Naive thymus-derived CD4-positive, alpha-beta T cell (primary cell): ENCODE data around the gene ZFP91. TPM values are rescaled to one million over a fixed set of nuclear protein-coding genes. Genes with fewer than 3 reads are reported as not detected.

Experiments
- ATAC-seq: fragments of 150-1000 bp; cut with Tn5 transposase; 2 replicates; pipeline ENCODE4 v1.10.0; 2021; ENCODE audit warnings: mild to moderate bottlenecking, moderate library complexity
- CTCF ChIA-PET: fragments of 350-600 bp; sonication (Branson Sonifier 250); formaldehyde crosslinking; loops from one replicate; lab custom pipeline; 2021; ENCODE audit warnings: antibody characterized with exemption; lab: Charles Lee
- POLR2A ChIA-PET: fragments of 350-600 bp; sonication (Branson Sonifier 250); formaldehyde crosslinking; loops from one replicate; lab custom pipeline; 2021; ENCODE audit warnings: antibody characterized with exemption, inconsistent platforms; lab: Charles Lee
- DNase-seq, 9 donors: peaks; one replicate each; pipeline versions ENCODE4 v3.0.0 to v3.0.0-alpha.2; 2020 to 2022; ENCODE audit warnings: mixed read lengths in 1 of 9
- H3K27ac ChIP-seq: one replicate; pipeline ENCODE4 v1.7.0; 2013; ENCODE audit warnings: mild to moderate bottlenecking, low read depth, low read length, moderate library complexity
- H3K27me3 ChIP-seq, 2 donors: one replicate each; pipeline ENCODE4 v1.7.0; 2013; ENCODE audit warnings: low read length in 2 of 2, mild to moderate bottlenecking in 2 of 2, moderate library complexity in 2 of 2; ENCODE audit not compliant: control insufficient read depth in 2 of 2, insufficient read depth in 2 of 2
- H3K36me3 ChIP-seq, 3 experiments: 1 replicate in 2 of 3; 2 replicates in 1 of 3; pipeline ENCODE4 v1.7.0; 2013; ENCODE audit warnings: low read length in 3 of 3, mild to moderate bottlenecking in 3 of 3, moderate library complexity in 1 of 3; ENCODE audit not compliant: insufficient read depth in 3 of 3, control insufficient read depth in 2 of 3
- H3K4me1 ChIP-seq, 2 donors: one replicate each; pipeline ENCODE4 v1.7.0; 2013; ENCODE audit warnings: low read length in 2 of 2, mild to moderate bottlenecking in 2 of 2, moderate library complexity in 1 of 2; ENCODE audit not compliant: control insufficient read depth in 2 of 2, insufficient read depth in 2 of 2
- H3K4me3 ChIP-seq: 2 replicates; pipeline ENCODE4 v1.7.0; 2013; ENCODE audit warnings: mild to moderate bottlenecking, low read length
- H3K9me3 ChIP-seq, 3 experiments: 1 replicate in 2 of 3; 2 replicates in 1 of 3; pipeline ENCODE4 v1.7.0; 2013; ENCODE audit warnings: low read length in 3 of 3; ENCODE audit not compliant: control insufficient read depth in 2 of 3
- H3K27ac Mint-ChIP-seq, 9 donors: one replicate each; pipeline ENCODE4 v1.8.0; 2020 to 2022; ENCODE audit warnings: mixed read lengths in 9 of 9, mild to moderate bottlenecking in 8 of 9, moderate library complexity in 5 of 9, inconsistent platforms in 2 of 9
- H3K27me3 Mint-ChIP-seq, 5 donors: one replicate each; pipeline ENCODE4 v1.8.0; 2021 to 2022; ENCODE audit warnings: mixed read lengths in 5 of 5, mild to moderate bottlenecking in 1 of 5
- H3K36me3 Mint-ChIP-seq, 5 donors: one replicate each; pipeline ENCODE4 v1.8.0; 2020 to 2022; ENCODE audit warnings: mixed read lengths in 5 of 5, mild to moderate bottlenecking in 3 of 5, inconsistent platforms in 1 of 5
- H3K4me1 Mint-ChIP-seq, 7 donors: one replicate each; pipeline ENCODE4 v1.8.0; 2020 to 2022; ENCODE audit warnings: mixed read lengths in 7 of 7, mild to moderate bottlenecking in 3 of 7, inconsistent platforms in 1 of 7
- H3K4me3 Mint-ChIP-seq, 10 donors: one replicate each; pipeline ENCODE4 v1.8.0; 2020 to 2022; ENCODE audit warnings: mild to moderate bottlenecking in 10 of 10, mixed read lengths in 10 of 10, moderate library complexity in 6 of 10, inconsistent platforms in 2 of 10
- H3K9me3 Mint-ChIP-seq, 11 donors: one replicate each; pipeline ENCODE4 v1.8.0; 2020 to 2022; ENCODE audit warnings: mixed read lengths in 11 of 11, mild to moderate bottlenecking in 4 of 11, inconsistent platforms in 1 of 11, moderate library complexity in 1 of 11
- intact Hi-C, 2 donors: fragments of 100-400 bp; cut with micrococcal nuclease; formaldehyde crosslinking; loops; one replicate each; pipeline ENCODE4 v1.15.1; 2023
- polyA plus RNA-seq, 2 donors: library from polyadenylated mRNA; unstranded; fragments of 300-500 nt; fragmentation: Illumina TruSeq; gene quantifications; one replicate each; pipeline ENCODE4 v1.2.3, GENCODE V29; 2021
- total RNA-seq, 6 experiments: library from RNA in 5 of 6; stranded (reverse) in 5 of 6; gene quantifications; 1 replicate in 5 of 6; 2 replicates in 1 of 6; pipeline ENCODE4 v1.2.3 and lab custom pipeline; 2021 to 2026

ZFP91 gene
- total and polyA plus RNA-seq, 7 experiments from 2014 or later, result 6.5 to 53.8 (median 39.1) TPM

- Histone ChIP-seq H3K36me3 (peaks cover 0 to 12% (median 4%) of the 10 kb centered on the region in 3 experiments), H3K4me3 (no peak overlapping the region), H3K4me1 (peaks cover 27 to 42% of the 10 kb centered on the region in 2 donors), H3K27ac (no peak overlapping the region), H3K27me3 (no peaks in the 10 kb centered on the region), H3K9me3 (no peaks in the 10 kb centered on the region)
- Mint-ChIP-seq H3K27ac (peak overlapping the region in 6 of 9 donors; percentile 39 to 81 (median 70)), H3K4me1 (peaks cover 51 to 86% (median 76%) of the 10 kb centered on the region in 7 donors), H3K4me3 (peak overlapping the region in 2 of 10 donors; percentile 11 to 79), H3K9me3 (no peaks in the 10 kb centered on the region), H3K27me3 (no peaks in the 10 kb centered on the region), H3K36me3 (peaks cover 10 to 44% (median 20%) of the 10 kb centered on the region in 5 donors)
- DNase-seq (no peak), ATAC-seq (no peak)
- ChIA-PET CTCF (no interaction called here), POLR2A (interaction anchor here (1.0 to 1.6 kb wide), 3 partner anchors 12 to 17 kb away, joined by 4 read pairs; no protein-coding TSS in a partner anchor)
- intact Hi-C loops, result no loop called here
Measured at GRCh38 chr11:58560842-58561241, 18.0 kb upstream of the ZFP91 start.

- H3K27me3 Mint-ChIP-seq, result no peaks in the 10 kb centered on the region
- ChIA-PET CTCF (interaction anchor here (1.3 kb wide), 1 partner anchor 16 kb away, joined by 6 read pairs; no protein-coding TSS in a partner anchor), POLR2A (interaction anchor here (1.0 to 3.3 kb wide), 4 partner anchors 14 to 25 kb away, joined by 3 to 21 read pairs (median 4); partner anchors contain the start of gene LPXN)
- DNase-seq (no peak), ATAC-seq (no peak)
- H3K27ac Mint-ChIP-seq, result peak overlapping the region in 6 of 9 donors; percentile 28 to 75 (median 58)
- peaks cover 51 to 87% (median 72%) of the 10 kb centered on the region in 7 donors for H3K4me1 Mint-ChIP-seq
- intact Hi-C loops, result loop anchor here in 1 of 2 donors (2.0 kb wide), 1 partner anchor 15 kb away; no protein-coding TSS in a partner anchor
- no peak overlapping the region for H3K4me3 ChIP-seq
- H3K27me3 ChIP-seq, result no peaks in the 10 kb centered on the region
- peaks cover 0 to 12% (median 4%) of the 10 kb centered on the region in 3 experiments for H3K36me3 ChIP-seq
- peaks cover 27 to 40% of the 10 kb centered on the region in 2 donors for H3K4me1 ChIP-seq
- peak overlapping the region in 5 of 10 donors; percentile 31 to 79 (median 37) for H3K4me3 Mint-ChIP-seq
- peaks cover 10 to 44% (median 20%) of the 10 kb centered on the region in 5 donors for H3K36me3 Mint-ChIP-seq
- H3K27ac ChIP-seq, result peak overlapping the region; percentile 9
- H3K9me3 ChIP-seq, result no peaks in the 10 kb centered on the region
- no peaks in the 10 kb centered on the region for H3K9me3 Mint-ChIP-seq
Measured at GRCh38 chr11:58561394-58562098, 17.3 kb upstream of the ZFP91 start.

GRCh38 chr11:58562375-58562800, 16.5 kb upstream of the ZFP91 start:
- no peaks in the 10 kb centered on the region for H3K9me3 Mint-ChIP-seq
- no peaks in the 10 kb centered on the region for H3K27me3 ChIP-seq
- H3K36me3 Mint-ChIP-seq, result peaks cover 10 to 39% (median 20%) of the 10 kb centered on the region in 5 donors
- peak; percentile 38 for ATAC-seq
- CTCF ChIA-PET, result interaction anchor here (0.6 to 1.4 kb wide), 5 partner anchors 15 to 67 kb away, joined by 3 to 9 read pairs (median 4); no protein-coding TSS in a partner anchor
- H3K4me3 ChIP-seq, result no peak overlapping the region
- peak overlapping the region; percentile 32 to 79 (median 64) for H3K4me3 Mint-ChIP-seq
- peaks cover 24 to 41% of the 10 kb centered on the region in 2 donors for H3K4me1 ChIP-seq
- no peaks in the 10 kb centered on the region for H3K27me3 Mint-ChIP-seq
- H3K27ac Mint-ChIP-seq, result peak overlapping the region; percentile 28 to 89 (median 75)
- H3K9me3 ChIP-seq, result no peaks in the 10 kb centered on the region
- H3K4me1 Mint-ChIP-seq, result peaks cover 45 to 82% (median 64%) of the 10 kb centered on the region in 7 donors
- POLR2A ChIA-PET, result interaction anchor here (1.4 to 3.3 kb wide), 3 partner anchors 13 to 26 kb away, joined by 3 to 21 read pairs (median 4); partner anchors contain the start of gene LPXN
- H3K36me3 ChIP-seq, result peaks cover 4 to 12% (median 5%) of the 10 kb centered on the region in 3 experiments
- intact Hi-C loops, result loop anchor here in 1 of 2 donors (2.0 kb wide), 1 partner anchor 16 kb away; no protein-coding TSS in a partner anchor
- peak overlapping the region; percentile 12 for H3K27ac ChIP-seq
- DNase-seq, result no peak

GRCh38 chr11:58564231-58564630, 14.6 kb upstream of the ZFP91 start:
- peak overlapping the region in 6 of 9 donors; percentile 0 to 85 (median 74) for H3K27ac Mint-ChIP-seq
- Histone ChIP-seq H3K4me3 (no peak overlapping the region), H3K9me3 (no peaks in the 10 kb centered on the region), H3K4me1 (peaks cover 29 to 56% of the 10 kb centered on the region in 2 donors), H3K36me3 (peaks cover 0 to 20% (median 8%) of the 10 kb centered on the region in 3 experiments), H3K27ac (peak overlapping the region; percentile 8), H3K27me3 (no peaks in the 10 kb centered on the region)
- no peaks in the 10 kb centered on the region for H3K9me3 Mint-ChIP-seq
- H3K4me3 Mint-ChIP-seq, result peak overlapping the region in 6 of 10 donors; percentile 10 to 71 (median 32)
- peaks cover 52 to 85% (median 71%) of the 10 kb centered on the region in 7 donors for H3K4me1 Mint-ChIP-seq
- intact Hi-C loops, result no loop called here
- DNase-seq (no peak), ATAC-seq (peak; percentile 14)
- H3K27me3 Mint-ChIP-seq, result no peaks in the 10 kb centered on the region
- peaks cover 10 to 44% (median 32%) of the 10 kb centered on the region in 5 donors for H3K36me3 Mint-ChIP-seq
- POLR2A ChIA-PET, result interaction anchor here (1.0 to 3.3 kb wide), 6 partner anchors 9 to 37 kb away, joined by 3 to 21 read pairs (median 4); no protein-coding TSS in a partner anchor
- CTCF ChIA-PET, result interaction anchor here (1.0 to 1.5 kb wide), 3 partner anchors 14 to 65 kb away, joined by 3 to 4 read pairs (median 4); no protein-coding TSS in a partner anchor

GRCh38 chr11:58567889-58568512, 10.9 kb upstream of the ZFP91 start:
- H3K27ac ChIP-seq, result no peak overlapping the region
- H3K36me3 Mint-ChIP-seq, result peaks cover 12 to 41% (median 32%) of the 10 kb centered on the region in 5 donors
- H3K9me3 ChIP-seq, result no peaks in the 10 kb centered on the region
- H3K9me3 Mint-ChIP-seq, result no peaks in the 10 kb centered on the region
- H3K36me3 ChIP-seq, result peaks cover 5 to 31% (median 15%) of the 10 kb centered on the region in 3 experiments
- ChIA-PET POLR2A (interaction anchor here (0.6 to 4.1 kb wide), 9 partner anchors 9 to 1002 kb away, joined by 3 to 60 read pairs (median 4); partner anchors contain the start of genes LPXN and ZFP91), CTCF (interaction anchor here (0.6 to 3.6 kb wide), 35 partner anchors 9 to 1237 kb away, joined by 3 to 27 read pairs (median 4); partner anchors contain the start of genes LPXN and ZFP91)
- no peaks in the 10 kb centered on the region for H3K27me3 Mint-ChIP-seq
- H3K4me3 ChIP-seq, result no peak overlapping the region
- H3K4me1 Mint-ChIP-seq, result peaks cover 43 to 79% (median 58%) of the 10 kb centered on the region in 7 donors
- H3K4me1 ChIP-seq, result peaks cover 24 to 53% of the 10 kb centered on the region in 2 donors
- peak; percentile 99 for ATAC-seq
- intact Hi-C loops, result loop anchor here (1.0 to 2.0 kb wide), 5 partner anchors 11 to 221 kb away; partner anchors contain the start of gene ZFP91 (in 1 of the 2)
- DNase-seq, result peak; percentile 48 to 79 (median 75)
- no peaks in the 10 kb centered on the region for H3K27me3 ChIP-seq
- peak overlapping the region; percentile 20 to 71 (median 62) for H3K4me3 Mint-ChIP-seq
- peak overlapping the region in 8 of 9 donors; percentile 0 to 89 (median 49) for H3K27ac Mint-ChIP-seq
